Skin epidermis (tissue), 12 donors: ENCODE measurements around the gene TNFRSF1B.
A peak's percentile ranks its signal among the peaks of the same experiment; 100 is the strongest.

Experiments used
- H3K27ac ChIP-seq, 21 experiments: fragments of 200-600 bp; sonication (generic) in 11 of 21; one replicate each; pipeline ENCODE4 v1.5.0; 2020; ENCODE audit warnings: mild to moderate bottlenecking in 3 of 21, inconsistent platforms in 2 of 21, moderate library complexity in 2 of 21
- H3K4me3 ChIP-seq, 7 experiments: fragments of 200-600 bp; sonication (generic) in 2 of 7; one replicate each; pipeline ENCODE4 v1.5.0; 2020; ENCODE audit warnings: inconsistent platforms in 2 of 7, mild to moderate bottlenecking in 2 of 7, moderate library complexity in 1 of 7

Gene TNFRSF1B

DNA sequence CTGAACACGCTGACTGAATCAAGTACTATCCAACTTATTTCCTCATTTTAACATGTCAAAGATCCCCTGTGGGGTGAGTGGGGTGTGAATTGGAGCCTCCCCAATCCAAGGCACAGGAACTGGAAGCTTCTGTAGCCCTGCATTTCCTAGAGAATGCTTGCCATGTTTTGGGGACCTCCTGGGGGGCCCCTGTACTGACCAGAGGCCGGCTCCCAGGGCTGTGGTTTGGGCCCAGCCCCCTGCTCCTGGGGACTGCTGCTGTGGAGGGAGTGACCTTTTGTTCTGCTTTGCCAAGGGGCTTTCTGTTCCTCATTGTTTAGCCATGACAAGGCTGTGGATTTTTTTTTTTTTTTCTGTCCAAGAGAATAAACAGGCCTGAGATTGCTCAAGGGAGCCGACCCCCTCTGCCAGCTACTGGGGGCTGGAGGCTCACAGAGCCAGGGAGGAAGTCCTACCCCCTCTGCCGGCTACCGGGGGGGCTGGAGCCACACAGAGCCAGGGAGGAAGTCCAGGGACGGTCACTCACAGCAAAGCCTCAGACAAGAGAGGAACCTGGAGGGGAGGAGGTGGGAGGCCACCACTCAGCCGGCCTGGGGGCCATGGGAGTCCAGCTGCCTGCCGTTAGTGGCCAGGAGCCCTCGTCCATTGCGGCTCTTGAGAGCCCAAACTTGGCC is 17.4 kb downstream of the TNFRSF1B start:
- Histone ChIP-seq H3K4me3 (no peak overlapping the region), H3K27ac (peak overlapping the region in 20 of 21 experiments; percentile 57 to 94 (median 83))

DNA sequence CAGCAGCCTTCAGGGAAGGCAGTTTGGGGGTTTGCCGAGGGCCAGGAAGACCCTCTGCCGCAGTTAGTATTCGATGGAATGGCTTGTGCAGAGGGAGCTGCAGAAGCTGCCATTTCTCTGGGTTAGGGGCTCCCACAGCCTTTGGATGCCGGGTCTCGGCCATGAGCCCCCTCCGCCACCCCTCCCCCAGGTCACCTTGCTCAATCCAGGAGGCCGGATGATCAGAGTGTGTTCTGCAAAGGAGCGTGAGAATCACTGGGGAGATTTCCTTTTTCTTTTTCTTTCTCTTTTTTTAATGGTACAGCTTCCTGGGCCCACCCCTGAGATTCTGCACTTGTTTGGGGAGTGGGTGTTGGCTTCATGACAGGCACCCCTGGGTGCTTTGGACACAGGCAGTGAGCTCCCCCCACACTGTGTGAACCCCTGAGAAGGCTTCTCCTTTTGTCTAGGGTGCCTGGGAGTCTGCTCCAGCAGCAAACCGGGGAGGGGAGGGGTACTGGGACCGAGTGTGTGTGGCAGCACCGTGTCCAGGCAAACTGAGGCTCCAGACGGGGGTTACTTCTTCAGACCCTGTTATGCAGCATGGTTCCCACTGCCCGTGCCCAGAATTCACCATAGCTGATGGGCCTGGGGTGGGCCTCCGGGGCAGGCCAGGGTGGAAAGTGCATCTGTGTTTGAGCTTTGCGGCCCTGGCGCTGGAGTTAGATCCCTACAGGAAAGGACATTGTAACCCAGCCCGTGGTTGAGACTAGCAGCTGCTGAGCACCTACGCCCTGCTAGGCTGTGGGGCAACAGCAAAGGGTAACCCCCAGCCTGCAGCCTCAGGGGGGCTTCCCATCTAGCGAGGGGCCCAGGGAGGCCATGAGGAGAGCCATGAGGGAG is 18.5 kb downstream of the TNFRSF1B start:
- peak overlapping the region in 2 of 7 experiments; percentile 3 to 5 for H3K4me3 ChIP-seq
- H3K27ac ChIP-seq: peak overlapping the region in 20 of 21 experiments; percentile 29 to 94 (median 83)

DNA sequence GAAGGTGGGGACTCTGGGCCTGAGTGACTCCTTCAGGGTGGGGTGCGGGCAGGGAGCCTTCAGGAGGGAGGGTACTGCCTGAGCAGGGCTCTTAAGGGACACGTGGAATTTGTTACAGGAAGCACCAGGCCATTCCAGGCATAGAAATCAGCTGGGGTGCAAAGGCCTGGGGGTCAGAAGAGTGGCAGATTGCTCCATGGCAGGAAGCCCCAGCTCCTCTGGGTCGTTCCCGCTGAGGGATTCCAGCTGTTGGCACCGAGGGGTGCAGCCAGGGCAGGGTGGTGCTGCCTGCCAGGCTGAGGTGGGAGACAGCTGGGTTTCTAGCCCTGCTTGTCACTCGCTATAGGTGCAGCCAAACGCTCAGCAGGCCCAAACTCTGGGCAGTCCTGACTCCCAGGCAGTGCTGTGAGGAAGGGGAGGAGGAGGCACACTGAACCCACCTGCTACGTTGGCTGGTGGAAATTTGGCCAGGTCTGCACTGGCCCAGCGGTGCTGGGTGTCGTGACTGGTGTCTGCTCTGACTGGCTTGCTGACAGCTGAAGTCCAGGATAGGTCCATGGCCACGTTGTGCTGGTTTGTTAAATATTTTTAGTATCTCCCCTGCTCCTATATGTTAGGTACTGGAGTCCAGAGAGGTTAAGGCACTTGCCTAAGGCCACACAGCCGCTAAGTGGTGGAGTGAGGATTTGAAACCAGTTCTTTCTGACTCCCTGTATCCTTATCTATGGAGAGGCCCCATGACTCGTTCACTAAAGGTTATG is 19.3 kb downstream of the TNFRSF1B start:
- no peak overlapping the region for H3K4me3 ChIP-seq
- peak overlapping the region in 20 of 21 experiments; percentile 7 to 94 (median 83) for H3K27ac ChIP-seq

DNA sequence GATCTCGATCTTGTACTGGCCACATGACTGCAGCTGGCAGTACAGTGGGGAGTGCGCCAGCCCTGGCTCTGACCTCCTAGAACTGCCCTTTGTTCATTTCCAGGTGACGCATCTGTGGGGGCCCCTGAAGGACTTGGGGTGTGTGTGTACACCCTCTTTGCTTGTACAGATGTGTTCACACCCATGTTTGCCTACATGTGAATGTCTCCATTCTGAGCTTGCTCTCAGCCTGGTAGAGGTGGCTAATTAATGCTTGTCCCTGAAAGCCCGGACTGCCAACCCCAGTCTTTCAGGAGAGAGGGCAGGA is 19.8 kb downstream of the TNFRSF1B start:
- H3K4me3 ChIP-seq: no peak overlapping the region
- H3K27ac ChIP-seq: peak overlapping the region in 6 of 21 experiments; percentile 11 to 90 (median 64)

DNA sequence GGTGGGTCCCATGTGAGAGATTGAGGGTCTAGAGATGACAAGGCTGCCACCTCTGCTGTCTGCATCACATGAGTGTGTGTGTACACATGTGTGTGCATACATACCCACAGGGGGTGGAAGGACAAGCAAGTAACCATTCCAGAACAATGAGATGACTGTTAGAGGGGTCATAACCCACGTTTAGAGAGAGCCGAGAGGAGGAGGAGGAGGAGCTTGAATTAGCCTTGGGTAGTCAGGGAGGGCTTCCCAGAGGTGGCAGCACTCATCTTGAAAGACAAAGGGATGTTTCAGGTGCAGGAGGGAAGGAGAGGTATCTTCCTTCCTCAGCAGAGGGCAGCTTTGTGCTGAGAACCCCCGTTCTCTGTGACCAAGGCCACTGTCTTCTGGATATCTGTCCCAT is 21.3 kb downstream of the TNFRSF1B start:
- H3K27ac ChIP-seq: peak overlapping the region in 2 of 21 experiments; percentile 13 to 14
- H3K4me3 ChIP-seq: no peak overlapping the region

DNA sequence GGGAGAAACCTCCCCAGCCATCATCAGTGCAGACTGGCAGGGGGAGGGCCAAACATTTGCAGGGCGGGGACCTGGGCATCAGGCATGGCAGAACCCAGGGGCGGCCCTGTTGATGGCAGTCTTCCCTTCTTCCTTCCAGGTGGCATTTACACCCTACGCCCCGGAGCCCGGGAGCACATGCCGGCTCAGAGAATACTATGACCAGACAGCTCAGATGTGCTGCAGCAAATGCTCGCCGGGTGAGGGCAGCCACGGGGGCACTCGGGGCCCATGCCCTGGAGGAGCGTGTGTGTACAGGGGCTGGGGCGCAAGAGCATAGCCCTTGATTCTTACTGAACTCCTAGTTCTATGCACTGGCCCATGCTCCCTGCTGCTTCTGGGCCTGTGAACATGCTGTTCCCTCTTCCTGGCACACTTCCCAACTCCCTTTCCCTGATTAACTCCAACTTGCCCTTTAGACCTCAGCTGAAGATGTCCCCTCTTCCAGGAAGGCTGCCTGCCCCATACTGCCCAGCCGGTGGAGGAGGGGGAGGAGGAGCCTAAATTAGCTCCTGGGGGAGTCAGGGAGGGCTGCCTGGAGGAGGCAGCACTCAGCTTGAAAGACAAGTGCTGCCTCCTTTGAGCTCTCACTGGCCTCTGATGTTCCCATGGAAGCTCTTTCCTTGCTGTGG is 22.0 kb downstream of the TNFRSF1B start:
- H3K27ac ChIP-seq: peak overlapping the region in 2 of 21 experiments; percentile 13 to 14

DNA sequence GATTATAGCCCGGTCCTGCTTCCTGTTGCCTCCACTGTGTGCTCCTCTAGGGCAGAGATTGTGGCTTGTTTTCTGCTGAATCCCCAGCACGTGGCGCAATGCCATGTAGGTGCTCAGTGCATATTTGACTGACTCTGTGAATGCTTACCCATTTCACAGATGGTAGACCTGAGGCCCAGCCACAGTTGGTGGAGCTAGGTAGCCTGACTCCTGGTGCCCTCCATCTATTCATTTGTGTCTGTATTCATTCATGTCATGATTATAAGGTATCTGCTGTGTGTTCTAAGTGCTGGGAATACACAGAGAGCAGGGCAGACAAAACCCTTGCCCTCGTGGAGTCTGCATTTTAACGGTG is 22.5 kb downstream of the TNFRSF1B start:
- peak overlapping the region in 1 of 21 experiments; percentile 13 for H3K27ac ChIP-seq
- H3K4me3 ChIP-seq: no peak overlapping the region

More for the DNA sequence above, 22.0 kb downstream of the TNFRSF1B start:
- no peak overlapping the region for H3K4me3 ChIP-seq

DNA sequence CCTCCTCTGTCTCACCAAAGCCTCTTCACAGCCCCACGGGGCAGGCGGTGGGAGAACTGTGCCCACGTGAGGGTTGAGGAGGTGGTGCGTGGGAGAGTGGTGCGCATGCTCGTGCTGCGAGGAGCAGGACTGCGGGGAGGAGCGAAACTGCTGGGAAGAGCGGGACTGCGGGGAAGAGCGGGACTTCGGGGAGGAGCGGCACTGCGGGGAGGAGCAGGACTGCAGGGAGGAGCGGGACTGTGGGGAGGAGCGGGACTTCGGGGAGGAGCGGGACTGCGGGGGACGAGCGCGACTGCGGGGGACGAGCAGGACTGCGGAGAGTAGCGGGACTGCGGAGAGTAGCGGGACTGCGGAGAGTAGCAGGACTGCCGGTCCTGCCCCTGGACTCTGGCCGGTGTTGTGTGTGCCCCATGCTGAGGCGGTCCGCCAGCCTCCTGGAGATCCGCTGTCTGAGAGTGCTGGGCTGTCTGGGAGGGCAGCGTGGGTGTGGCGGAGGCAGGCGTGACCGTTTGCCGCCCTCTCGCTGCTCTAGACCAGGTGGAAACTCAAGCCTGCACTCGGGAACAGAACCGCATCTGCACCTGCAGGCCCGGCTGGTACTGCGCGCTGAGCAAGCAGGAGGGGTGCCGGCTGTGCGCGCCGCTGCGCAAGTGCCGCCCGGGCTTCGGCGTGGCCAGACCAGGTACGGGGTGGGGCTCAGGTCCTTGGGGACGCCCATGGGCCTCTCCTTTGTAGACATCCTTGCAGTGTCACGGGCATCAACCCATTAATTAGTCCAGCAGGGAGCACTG is 24.6 kb downstream of the TNFRSF1B start:
- Histone ChIP-seq H3K4me3 (no peak overlapping the region), H3K27ac (no peak overlapping the region)

DNA sequence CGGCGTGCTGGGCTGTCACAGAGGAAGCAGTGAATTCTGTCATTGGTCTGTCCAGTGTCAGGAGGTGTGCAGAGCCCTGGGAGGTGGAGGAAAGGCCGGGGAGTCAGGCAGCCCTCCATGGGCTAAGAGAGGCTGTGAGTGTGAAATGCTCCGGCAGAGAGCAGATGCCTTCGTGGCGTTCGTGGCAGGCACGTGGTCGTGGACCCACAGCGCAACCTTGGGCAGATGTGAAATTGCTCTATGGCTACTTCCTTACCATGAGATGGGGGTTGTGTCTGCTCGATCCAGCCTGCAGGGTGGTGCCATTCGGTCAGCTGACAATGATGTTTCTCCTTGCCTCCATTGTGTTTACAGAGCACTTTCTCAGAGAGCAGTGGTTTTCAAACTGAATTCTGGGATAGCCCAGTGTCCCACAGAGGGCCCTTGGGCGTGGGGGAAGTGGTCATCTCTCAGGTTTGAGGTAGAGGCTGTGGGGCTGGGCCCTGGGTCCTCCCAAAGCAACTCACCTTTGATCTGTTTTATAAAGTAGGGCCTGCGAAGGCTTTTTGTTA is 27.9 kb downstream of the TNFRSF1B start:
- H3K4me3 ChIP-seq: no peak overlapping the region
- H3K27ac ChIP-seq: no peak overlapping the region

DNA sequence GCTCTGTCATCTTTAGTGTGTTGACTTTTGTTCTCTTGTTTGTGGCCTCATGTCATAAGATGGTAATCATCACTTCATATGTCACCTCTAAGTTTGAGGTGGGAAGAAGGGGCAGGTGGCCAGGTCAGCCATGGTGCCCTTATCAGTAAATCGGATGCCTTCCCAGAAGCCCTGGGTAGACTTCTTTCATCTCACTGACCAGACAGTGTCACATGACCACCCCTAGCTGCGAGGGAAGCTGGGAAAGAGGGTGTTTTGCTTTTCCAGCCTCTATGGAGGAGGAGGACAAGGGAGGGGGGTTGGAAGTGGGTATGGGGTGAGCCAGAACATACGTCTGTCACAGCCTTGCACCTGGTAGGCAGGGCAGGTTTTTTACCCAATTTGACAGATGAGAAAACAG is 28.6 kb downstream of the TNFRSF1B start:
- Histone ChIP-seq H3K27ac (no peak overlapping the region), H3K4me3 (no peak overlapping the region)

DNA sequence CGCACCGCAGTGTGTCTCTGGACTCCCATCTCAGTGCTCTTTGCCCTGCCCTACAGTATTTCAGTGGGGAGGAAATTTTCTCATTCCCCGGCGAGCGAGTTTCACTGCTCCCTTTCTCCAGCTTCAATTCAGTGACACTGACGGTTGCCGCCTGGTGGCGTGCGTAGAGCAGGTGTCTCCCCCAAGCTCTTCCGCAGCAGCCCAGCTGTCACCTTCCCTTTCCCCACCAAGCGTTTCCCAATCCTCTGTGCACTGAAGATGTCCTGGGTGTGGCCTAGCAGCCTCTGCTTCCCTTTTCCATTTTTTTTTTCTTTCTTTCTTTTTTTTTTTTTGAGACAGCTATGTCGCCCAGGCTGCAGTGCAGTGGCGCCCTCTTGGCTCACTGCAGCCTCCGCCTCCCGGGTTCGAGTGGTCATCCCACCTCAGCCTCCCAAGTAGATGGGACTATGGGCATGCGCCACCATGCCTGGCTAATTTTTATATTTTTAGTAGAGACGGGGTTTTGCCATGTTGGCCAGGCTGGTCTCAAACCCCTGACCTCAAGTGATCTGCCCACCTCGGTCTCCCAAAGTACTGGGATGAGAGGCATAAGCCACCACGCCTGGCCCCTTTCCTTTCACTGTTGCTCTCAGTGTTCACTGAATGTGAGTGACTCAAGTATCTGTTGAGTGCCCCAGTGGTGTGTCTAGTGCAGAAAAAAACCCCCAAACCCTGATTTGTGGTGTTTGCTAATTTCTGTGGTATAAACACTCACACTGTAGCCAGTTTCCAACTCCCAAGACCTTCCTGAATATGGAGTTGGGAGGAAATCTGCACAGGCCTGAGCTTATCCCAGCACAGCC is 30.1 kb downstream of the TNFRSF1B start:
- Histone ChIP-seq H3K27ac (peak overlapping the region in 1 of 21 experiments; percentile 24), H3K4me3 (no peak overlapping the region)

DNA sequence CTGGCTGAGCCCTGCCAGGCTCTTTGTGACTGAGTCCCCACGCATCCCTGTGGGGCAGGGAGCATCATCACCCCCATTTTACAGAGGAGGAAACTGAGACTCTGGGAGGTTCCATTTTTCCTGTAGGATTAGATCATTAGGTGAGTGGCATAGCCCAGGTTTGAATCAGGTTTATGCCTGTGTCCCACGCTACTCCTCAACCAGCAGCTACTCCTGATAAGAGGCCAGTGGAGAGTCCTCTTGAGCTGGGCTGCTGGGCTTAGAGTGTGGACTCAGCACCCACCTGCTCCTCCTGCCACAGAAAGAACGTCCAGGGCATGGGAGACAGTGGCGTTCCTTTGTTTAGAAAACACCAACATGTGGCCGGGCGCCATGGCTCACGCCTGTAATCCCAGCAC is 30.7 kb downstream of the TNFRSF1B start:
- peak overlapping the region in 1 of 21 experiments; percentile 24 for H3K27ac ChIP-seq
- H3K4me3 ChIP-seq: no peak overlapping the region

DNA sequence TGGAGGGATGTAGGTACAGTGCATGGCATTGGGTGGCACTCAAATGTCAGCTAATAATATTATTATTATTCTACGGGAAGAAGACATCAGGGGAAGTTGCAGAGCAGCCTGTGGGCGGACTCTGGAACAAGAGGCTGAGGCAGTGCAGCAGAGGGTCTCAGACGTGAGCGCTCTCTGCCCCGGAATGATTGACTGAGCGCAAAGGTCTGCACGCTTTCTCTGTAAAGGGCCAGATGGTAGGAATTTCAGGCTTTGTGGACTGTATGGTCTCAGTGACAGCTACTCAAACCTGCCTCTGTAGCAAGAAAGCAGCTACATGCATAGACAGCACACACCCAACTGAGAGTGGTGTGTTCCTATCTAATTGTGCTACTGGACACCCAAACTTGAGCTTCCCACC is 33.4 kb downstream of the TNFRSF1B start:
- Histone ChIP-seq H3K27ac (no peak overlapping the region), H3K4me3 (no peak overlapping the region)

DNA sequence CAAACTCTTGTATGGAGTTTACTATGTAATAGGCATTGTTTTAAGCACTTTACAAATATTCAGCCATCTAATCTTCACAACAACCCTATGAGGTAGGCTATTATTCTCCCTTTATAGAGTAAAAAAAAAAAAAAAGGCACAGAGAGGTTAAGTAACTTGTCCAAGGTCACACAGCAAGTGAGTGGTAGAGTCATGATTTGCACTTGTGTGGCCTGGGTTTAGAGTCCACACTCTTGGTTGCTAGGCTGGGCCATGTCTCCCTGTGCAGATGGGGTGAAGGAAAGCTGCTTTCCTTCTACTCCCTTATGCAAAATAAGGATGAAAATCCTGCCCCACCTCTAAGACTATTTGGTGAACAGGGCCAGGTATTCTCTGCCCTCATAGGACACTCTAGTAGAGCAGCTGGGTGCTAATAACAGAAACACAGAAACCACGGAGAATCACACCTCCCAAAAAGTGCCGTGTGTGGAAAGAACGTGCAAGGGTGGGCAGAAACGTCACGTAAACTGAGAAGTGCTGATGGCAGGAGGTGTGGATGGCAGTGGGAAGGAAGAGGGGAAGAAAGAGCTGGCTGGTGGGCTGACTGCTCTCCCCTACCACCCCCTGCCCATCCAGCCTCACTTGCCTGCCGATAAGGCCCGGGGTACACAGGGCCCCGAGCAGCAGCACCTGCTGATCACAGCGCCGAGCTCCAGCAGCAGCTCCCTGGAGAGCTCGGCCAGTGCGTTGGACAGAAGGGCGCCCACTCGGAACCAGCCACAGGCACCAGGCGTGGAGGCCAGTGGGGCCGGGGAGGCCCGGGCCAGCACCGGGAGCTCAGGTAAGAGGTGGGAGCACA is 34.8 kb downstream of the TNFRSF1B start:
- peak overlapping the region in 6 of 21 experiments; percentile 2 to 67 (median 32) for H3K27ac ChIP-seq
- no peak overlapping the region for H3K4me3 ChIP-seq

DNA sequence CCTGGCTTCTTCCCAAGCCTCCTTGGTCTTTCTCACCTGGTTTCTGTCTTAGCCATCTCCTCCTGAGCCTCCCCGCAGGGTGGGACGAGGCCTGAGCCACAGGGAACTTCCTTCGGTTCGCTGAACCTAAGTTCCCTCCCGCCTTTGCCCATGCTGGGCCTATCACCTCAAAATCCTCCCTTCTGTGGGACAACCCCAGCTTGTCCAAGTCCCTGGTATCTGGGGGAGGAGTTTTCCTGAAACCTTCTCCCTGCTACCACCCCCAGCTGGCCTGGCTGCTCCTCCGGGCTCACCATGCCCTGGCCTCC is 35.4 kb downstream of the TNFRSF1B start:
- Histone ChIP-seq H3K27ac (peak overlapping the region in 5 of 21 experiments; percentile 2 to 67 (median 42)), H3K4me3 (no peak overlapping the region)

DNA sequence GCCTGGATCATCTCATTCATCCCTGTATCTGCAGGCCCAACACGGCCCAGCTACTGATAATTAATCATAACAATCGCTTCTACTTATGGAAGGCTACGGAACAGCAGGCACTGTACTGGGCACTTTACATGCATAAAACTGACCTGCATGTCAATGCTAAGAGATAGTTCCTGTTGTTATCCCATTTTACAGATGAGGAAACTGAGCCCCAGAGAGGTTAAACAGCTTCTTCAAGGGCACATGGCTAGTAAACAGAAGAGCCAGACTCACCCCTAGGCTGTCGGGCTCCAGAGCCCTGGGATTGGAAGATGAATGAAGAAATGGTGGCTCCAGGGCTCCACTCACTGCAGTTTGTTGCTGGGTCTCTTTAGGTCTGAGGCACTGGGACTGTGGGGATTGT is 35.8 kb downstream of the TNFRSF1B start:
- peak overlapping the region in 3 of 21 experiments; percentile 12 to 68 (median 67) for H3K27ac ChIP-seq
- H3K4me3 ChIP-seq: no peak overlapping the region
